Right renal cortex interstitium (tissue), 3 donors: ENCODE results near the gene IGFBP2. TPM values are rescaled to one million over a fixed set of nuclear protein-coding genes. Genes with fewer than 3 reads are reported as not detected.
"Not testable (repeated sequence)": the region's sequence is repeated elsewhere in the genome, so short reads cannot be mapped to it uniquely, and the experiment has no call there.

ENCODE experiments used
- DNase-seq, 3 donors: peaks; one replicate each; pipeline ENCODE4 v3.0.0-alpha.2; 2013; ENCODE audit warnings: low read depth in 3 of 3, low spot score in 2 of 3
- polyA plus RNA-seq, 3 donors: library from polyadenylated mRNA; unstranded; fragments of 120-200 nt; gene quantifications; one replicate each; pipeline ENCODE4 v1.2.1, GENCODE V29; 2013; ENCODE audit not compliant: insufficient read length in 3 of 3

The IGFBP2 gene, protein sequence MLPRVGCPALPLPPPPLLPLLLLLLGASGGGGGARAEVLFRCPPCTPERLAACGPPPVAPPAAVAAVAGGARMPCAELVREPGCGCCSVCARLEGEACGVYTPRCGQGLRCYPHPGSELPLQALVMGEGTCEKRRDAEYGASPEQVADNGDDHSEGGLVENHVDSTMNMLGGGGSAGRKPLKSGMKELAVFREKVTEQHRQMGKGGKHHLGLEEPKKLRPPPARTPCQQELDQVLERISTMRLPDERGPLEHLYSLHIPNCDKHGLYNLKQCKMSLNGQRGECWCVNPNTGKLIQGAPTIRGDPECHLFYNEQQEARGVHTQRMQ
- polyA plus RNA-seq: 100 to 1,000 TPM; 152 to 214 (median 192) TPM

- no peak for DNase-seq
Measured at GRCh38 chr2:216632952-216633615, at the start of gene IGFBP2. IGFBP2 (plus strand) TSS chr2:216633420; CDS start chr2:216633524, 104 bp downstream.

GRCh38 chr2:216583606-216584005, 49.6 kb upstream of the IGFBP2 start:
- DNase-seq: no peak

GRCh38 chr2:216584112-216584511, 49.1 kb upstream of the IGFBP2 start:
- no peak for DNase-seq

- no peak for DNase-seq
Measured at GRCh38 chr2:216585441-216585840, 47.8 kb upstream of the IGFBP2 start.

DNA sequence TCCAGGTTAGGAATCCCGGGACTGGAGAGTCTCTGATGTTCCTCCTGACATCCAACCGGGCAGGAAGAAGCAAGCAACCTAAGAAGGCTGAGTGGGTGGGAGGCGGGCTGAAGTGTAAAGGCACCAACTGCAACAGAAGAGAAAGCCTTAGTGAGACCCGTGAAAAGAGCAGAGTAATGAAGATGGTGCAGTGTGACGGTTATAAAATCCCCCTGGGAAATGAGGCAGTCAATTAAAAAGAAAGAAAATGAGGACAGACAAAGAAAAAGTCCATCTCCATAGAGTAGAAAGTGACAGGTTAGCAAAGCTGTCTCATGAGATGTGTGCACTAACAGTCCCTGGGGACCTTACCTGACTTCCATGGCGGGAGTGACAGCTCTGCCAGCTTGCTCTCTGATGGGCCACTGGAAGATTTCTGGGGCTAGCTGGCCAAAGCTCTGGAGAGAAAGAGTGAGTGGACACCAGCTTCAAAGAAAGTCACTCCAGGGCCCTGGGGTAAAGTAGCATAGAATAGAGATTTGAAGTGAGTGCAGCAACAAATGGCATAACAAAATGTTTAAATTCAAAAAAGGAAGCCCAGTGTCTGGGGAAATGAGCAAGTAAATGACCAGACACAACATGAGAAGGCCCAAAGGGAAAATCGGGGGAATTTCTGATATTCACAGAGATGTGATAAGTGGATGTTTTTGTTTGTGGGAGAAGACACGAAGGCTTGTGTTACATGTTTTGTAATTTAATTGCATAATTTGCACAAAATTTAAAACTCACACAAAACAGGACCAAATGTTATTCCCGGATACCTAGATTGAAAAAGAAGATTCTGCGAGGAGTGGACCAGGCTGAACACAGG, 44.1 kb upstream of the IGFBP2 start:
- no peak for DNase-seq

DNA sequence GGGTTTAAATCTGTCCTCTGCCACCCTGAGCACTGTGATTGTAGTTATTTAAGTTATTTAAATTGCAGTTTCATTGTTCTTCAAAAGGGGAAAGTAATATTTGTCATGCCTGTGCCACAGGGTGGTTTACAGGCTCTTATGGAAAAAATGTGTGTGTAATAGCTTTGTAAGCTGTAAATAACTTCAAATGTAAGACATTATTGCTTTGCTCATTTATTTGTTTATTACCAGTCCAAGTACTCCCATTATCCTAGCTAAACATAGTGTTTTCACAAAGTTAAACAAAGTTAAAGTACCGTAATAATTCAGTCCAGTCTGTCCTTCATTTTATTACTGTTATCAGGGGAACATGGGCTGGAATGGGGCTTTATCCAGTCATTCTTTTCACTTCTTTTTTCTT, 43.4 kb upstream of the IGFBP2 start:
- no peak for DNase-seq

DNA sequence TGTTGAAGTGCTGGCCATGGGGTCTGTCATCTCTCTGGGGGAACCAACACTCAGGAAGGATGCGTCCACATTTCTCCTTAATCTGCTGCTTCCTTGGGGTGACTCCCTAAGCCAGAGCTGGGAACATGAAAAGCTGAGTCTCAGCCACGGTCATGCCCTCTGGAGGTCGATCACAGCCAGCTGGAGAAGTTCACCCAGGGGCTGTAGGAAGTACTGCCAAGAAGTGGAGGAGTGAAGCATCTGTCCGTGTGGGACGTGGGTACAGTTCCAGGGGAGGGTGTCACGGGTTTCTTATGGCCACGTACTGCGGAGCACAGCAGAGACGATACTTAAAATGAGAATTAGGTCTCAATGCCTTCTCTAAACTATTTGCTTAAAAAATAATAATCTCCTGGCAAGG, 42.4 kb upstream of the IGFBP2 start:
- DNase-seq: no peak

GRCh38 chr2:216591480-216591879, 41.7 kb upstream of the IGFBP2 start:
- DNase-seq: no peak

- no peak for DNase-seq
Measured at GRCh38 chr2:216594081-216594480, 39.1 kb upstream of the IGFBP2 start.

DNA sequence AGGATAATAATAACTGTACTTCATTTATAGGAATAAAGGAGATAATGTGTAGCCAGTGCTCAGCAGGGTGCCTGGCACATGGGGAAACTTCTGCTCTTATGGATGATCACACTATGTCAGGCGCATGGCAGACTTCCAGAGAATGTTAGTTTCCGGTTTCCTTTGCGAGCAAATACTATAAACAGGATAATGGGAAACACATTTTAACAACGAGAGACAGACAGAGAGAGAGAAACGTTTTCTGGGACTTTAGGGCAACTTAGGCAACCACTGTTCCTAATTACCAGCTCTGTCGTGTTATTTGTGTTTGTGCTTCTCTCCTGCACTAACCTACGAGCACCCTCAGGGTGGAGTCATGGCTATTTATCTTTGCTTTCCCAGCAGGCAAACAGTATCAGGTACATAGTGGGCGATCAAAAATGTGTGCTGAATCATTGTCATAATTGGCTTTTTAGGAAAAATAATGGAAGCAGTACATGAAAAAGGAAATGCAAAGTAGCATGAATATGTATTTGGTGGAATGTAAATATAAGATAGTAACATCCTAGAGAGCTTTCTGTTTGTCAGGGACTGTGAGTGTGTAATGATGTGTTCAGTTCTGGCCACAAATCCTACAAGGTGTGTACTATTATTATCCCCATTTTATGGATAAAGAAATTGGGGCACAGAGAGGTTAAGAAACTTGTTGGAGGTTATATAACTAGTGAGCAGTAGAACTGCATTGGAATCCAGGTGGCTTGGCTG, 36.8 kb upstream of the IGFBP2 start:
- DNase-seq: no peak

DNA sequence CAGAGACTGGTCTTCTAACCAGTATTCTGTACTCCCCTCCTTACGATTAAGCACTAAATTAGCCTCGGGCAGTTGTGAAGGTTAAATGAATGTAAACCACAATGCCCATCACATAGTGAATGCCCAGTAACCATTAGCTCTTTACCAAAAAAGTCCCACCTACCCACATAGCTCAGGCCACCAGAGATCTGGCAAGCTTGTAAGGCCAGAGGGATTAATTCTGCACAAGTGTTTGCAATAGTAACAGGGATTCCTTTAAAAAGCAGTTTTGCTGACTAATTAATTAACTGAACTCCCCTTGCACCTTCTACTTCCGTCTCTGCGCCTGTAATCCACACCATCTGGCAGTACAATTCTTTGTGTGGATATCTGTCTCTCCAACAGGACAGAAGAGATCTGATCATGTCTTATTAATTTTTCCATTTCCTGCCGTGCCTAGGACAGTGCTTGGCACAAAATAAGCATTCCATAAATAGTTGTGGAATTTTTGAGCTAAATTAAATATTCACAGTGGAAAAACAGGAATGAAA, 36.2 kb upstream of the IGFBP2 start:
- no peak for DNase-seq

DNA sequence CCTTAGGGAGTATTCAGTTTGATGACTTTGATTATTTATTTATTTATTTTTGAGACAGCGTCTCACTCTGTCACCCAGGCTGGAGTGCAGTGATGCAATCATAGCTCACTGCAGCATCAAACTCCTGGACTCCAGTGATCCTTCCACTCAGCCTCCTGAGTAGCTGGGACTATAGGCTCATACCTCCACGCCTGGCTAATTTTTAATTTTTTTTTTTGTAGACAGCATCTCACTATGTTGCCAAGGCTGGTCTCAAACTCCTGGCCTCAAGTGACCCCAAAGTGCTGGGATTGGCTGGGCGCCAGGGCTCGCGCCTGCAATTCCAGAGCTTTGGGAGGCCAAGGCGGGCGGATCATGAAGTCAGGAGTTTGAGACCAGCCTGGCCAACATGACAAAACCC, 35.4 kb upstream of the IGFBP2 start:
- DNase-seq: not testable (repeated sequence)

DNA sequence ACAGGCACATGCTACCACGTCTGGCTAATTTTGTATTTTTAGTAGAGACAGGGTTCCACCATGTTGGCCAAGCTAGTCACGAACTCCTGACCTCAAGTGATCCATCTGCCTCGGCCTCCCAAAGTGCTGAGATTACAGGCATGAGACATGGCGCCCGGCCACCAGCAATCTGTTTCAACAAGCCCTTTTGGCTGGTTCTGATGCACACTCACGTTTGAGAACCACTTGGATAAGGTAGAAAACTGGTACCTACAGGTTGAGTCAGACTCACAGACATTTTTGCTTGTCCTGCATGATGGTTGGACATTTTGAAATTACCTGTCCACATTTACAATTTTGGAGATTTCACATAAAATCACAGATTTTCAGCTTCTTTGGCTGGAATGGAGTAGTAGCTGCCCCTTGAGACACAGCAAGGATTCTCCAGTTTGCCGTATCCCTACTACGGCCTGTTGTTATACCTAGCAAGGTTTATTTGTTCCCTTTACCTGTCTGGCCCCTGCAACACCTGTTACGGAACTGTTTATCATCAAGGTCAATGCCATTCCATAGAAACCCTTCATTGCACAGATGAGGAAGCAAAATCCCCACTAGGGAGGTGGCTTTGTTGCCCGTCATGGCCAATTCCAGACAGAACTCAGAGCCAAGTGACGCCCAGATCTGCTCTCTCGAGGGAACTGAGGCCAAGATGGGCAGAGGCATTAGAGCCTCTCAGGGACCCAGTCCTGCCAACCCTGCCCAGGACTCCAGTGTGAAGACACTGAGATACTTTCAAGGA, 31.4 kb upstream of the IGFBP2 start:
- no peak for DNase-seq

- DNase-seq: no peak
Measured at GRCh38 chr2:216603010-216603883, 30.0 kb upstream of the IGFBP2 start.

DNA sequence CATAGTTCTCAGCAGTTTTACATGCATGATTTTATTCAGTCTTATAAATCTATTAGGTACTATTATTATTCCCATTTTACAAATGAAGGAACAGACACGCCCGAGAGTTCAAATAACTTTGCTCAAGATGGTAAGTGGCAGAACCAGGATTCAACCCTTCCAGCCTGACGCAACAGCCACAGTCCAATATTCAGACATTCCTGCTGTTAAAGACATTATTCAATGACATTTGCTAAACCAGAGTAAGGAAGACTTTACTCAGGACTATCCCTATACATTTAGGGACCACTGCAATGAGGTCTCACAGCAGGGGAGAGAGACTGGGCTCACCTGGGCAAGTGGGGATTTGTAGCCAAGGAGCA, 29.4 kb upstream of the IGFBP2 start:
- no peak for DNase-seq

GRCh38 chr2:216604458-216604857, 28.8 kb upstream of the IGFBP2 start:
- no peak for DNase-seq

DNA sequence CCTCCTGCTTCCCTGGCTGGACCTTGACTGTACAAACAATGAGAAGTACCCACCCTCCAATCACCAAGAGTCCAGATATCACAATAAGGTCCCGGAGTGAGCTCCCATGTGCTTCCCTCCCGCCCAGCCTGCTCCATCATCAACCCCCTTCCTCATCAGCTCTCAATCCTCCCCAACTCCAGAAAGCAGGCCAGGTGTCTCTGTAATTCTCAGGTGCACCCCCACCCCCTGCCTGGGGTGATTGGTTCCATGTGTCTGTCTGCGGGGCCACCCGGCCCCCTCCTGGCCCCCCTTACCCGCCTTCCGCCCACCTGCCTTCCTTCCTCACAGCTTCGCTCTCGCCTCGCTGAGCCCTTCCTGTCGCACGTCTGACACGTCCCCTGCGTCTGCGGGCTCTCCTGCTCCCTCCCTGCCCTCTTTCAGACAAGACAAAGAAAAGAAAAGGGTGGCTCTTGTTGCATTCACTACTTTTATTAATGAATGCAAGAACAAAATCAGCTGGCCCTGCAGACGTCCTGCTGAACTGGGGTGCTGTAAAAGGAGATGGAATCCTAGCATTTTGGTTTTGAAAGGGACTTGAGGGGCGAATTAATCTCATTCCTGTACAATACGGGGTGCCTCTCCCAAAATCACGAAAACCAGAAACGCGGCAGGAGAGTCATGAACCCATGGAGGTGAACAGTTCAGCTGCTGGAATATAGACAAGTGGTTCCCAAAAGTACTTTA, 26.5 kb upstream of the IGFBP2 start:
- no peak for DNase-seq

- no peak for DNase-seq
Measured at GRCh38 chr2:216607277-216607560, 26.0 kb upstream of the IGFBP2 start.
